HUES64 (cell line): ENCODE data around the gene DIMT1.

Experiments
- H3K27ac ChIP-seq: 2 replicates; pipeline ENCODE4 v1.7.0; 2013; ENCODE audit warnings: low read depth, low read length, inconsistent platforms
- H3K27me3 ChIP-seq: 2 replicates; pipeline ENCODE4 v1.6.1; 2013; ENCODE audit warnings: mild to moderate bottlenecking, low read length; ENCODE audit not compliant: insufficient read depth
- H3K36me3 ChIP-seq: 2 replicates; pipeline ENCODE4 v1.6.1; 2013; ENCODE audit warnings: mild to moderate bottlenecking, low read length; ENCODE audit not compliant: insufficient read depth
- H3K4me1 ChIP-seq: 2 replicates; pipeline ENCODE4 v1.6.1; 2013; ENCODE audit warnings: mild to moderate bottlenecking, low read length, moderate library complexity; ENCODE audit not compliant: insufficient read depth
- H3K4me3 ChIP-seq: 2 replicates; pipeline ENCODE4 v1.5.1; 2013; ENCODE audit warnings: mild to moderate bottlenecking, low read length, moderate library complexity
- H3K9ac ChIP-seq: 2 replicates; pipeline ENCODE4 v1.6.1; 2013; ENCODE audit warnings: mild to moderate bottlenecking, low read depth, low read length
- H3K9me3 ChIP-seq: 2 replicates; pipeline ENCODE4 v1.6.1; 2013; ENCODE audit warnings: low read depth, low read length; ENCODE audit not compliant: insufficient read depth
- WGBS: fragments of 150-250, 120-280 bp; methylation state at CpG from one replicate; pipeline ENCODE4 v1.1.7; 2013; ENCODE audit warnings: missing lambda C conversion rate; 5-methylcytosine and 5-hydroxymethylcytosine counted together

DIMT1 gene

DNA sequence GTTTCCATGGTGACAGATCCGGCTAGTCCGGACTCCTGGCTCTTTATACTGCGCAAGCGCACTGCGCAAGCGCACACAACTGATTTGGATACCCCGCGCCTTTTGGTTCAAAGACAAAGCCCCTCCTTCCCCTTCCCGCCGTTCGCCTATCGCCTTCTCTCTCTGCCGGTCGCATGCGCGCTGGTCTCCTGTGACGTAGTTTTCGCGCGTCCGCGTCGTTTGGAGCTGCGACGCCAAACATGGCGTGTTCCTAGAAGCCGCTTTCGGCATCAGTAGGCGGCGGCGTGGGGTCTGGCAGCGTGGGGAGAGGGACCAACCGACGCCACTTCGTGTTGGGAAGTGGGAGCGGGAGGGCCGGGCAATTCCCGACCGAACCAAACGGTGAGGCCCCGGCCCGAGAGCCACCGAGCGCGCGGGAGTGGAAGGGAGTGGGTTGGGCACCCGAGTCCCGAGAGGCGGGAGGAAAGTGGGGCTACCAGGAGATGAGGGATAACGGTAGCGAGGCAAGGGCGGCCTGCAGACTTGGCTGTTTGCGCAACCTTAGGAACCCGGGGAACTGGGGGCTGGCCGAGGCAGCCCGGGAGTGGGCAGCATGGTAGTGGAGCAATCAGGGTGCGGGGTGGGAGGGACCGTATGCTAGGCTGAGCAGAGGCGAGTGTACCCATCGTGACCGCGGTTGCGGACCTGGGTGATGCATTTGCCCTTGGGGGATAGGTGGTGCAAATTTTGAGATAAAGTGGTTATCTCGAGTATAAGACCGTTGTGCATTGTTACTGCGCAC lies 9.0 kb upstream of the DIMT1 start, which contains the start of gene IPO11:
Gene IPO11, plus strand, starts transcription at position 215 of the 781 bp plus-strand sequence. CDS start 24,517 bp downstream, outside the sequence.
- under 1% methylated on average over 66 of the region's 66 CpGs for WGBS

DNA sequence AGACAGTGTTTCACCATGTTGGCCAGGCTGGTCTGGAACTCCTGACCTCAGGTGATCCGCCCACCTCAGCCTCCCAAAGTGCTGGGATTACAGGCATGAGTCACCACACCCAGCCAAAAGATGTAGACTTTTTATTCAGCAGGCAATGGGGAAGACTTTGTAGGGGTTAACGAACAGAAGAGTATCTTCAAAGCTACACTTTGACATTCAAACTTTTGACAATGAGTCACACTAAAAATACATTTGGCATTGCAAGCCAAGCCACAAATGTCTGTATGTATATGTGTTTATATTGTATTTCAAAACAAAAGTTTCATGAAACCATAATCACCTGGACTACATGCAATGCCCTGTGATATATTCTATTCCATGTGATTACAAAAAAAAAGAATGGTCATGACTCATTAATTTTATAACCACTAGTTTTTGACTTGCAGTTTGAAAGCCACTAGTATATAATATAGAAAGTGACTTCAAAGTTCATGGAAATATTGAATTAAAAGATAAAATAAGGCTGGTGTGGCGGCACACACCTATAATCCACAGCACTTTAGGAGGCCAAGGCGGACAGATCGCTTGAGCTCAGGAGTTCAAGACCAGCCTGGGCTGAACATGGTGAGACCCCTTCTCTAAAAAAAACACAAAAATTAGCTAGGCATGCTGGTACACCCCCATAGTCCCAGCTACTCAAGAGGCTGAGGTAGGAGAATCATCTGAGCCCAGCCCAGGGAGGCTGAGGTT lies 8.3 kb downstream of the DIMT1 start:
- 90% methylated on average over 5 of the region's 5 CpGs for WGBS
- H3K27ac ChIP-seq: no peak overlapping the region

More for the DNA sequence above, 9.0 kb upstream of the DIMT1 start, which contains the start of gene IPO11:
- Histone ChIP-seq H3K4me3 (peak within 1 kb of the TSS; percentile 100), H3K4me1 (peaks cover 7% of the 10 kb centered on the region), H3K9me3 (no peaks in the 10 kb centered on the region), H3K27me3 (no peaks in the 10 kb centered on the region), H3K27ac (peak within 1 kb of the TSS; percentile 40), H3K36me3 (no peaks in the 10 kb centered on the region; the same call in 1 of the 2 replicates), H3K9ac (peak within 1 kb of the TSS; percentile 92)

DNA sequence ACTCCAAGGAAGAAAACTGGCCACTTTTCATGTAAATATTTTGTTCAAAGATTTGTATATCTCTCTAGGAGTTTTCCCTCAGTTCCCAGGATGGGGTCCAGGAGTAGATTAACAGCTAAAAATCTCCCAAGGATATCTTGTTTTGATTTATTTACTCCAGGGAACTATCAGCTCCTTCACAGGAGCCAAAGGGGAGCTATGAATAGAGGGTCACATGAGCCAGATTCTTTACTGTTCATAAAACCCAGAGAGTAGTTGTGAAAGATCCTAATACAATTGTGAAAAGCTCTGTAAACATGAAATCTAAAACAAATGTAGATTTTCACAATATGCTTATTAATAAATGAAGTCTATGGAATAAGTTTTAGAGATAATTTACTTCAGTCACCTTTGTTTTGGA lies 16.9 kb downstream of the DIMT1 start:
- Histone ChIP-seq H3K27me3 (no peaks in the 10 kb centered on the region), H3K27ac (no peak overlapping the region), H3K4me1 (no peaks in the 10 kb centered on the region), H3K4me3 (no peak overlapping the region), H3K36me3 (peaks cover 93% of the 10 kb centered on the region), H3K9ac (no peak overlapping the region), H3K9me3 (no peaks in the 10 kb centered on the region)

More for the DNA sequence above, 8.3 kb downstream of the DIMT1 start:
- Histone ChIP-seq H3K27me3 (no peaks in the 10 kb centered on the region), H3K9ac (no peak overlapping the region), H3K36me3 (peaks cover 77% of the 10 kb centered on the region), H3K9me3 (no peaks in the 10 kb centered on the region), H3K4me3 (no peak overlapping the region), H3K4me1 (no peaks in the 10 kb centered on the region)

DNA sequence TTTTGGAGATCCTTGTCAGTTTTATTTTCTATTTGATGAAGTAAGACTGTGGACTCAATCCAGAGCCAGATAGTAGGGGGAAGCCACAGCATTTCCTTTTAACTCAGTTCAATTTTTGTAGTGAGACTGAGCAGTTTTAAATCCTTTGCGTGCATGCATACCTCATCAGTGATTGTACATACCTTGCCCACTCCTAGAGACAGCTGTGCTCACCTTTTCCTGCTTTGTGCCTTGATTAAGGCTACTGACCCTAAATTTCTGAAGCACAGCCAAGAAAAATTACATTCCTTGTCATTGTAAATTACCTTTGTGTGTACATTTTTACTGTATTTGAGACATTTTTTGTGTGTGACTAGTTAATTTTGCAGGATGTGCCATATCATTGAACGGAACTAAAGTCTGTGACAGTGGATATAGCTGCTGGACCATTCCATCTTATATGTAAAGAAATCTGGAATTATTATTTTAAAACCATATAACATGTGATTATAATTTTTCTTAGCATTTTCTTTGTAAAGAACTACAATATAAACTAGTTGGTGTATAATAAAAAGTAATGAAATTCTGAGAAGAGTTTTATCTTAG lies 17.8 kb downstream of the DIMT1 start:
- Histone ChIP-seq H3K4me3 (no peak overlapping the region), H3K4me1 (no peaks in the 10 kb centered on the region), H3K9ac (no peak overlapping the region), H3K36me3 (peaks cover 93% of the 10 kb centered on the region), H3K27ac (no peak overlapping the region), H3K27me3 (no peaks in the 10 kb centered on the region), H3K9me3 (no peaks in the 10 kb centered on the region)
- 87% methylated on average over 2 of the region's 2 CpGs for WGBS

DNA sequence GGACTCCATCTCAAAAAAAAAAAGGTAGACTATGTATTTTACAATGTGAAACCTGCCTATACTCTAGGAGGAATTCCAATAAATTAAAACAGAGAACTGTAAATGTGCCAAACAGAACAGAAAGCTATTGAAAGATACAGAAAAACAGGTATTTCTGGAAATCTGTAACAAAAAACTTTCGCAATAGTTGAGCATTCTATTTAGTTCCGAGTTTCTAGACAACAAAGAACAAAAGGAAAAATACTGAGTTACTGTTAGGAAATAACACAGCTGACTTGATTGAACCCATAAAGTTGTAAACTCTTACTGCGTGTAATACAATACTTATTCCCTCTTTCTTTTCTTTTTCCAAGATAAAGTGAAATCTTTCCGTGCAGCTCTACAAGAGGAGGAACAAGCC lies 18.6 kb downstream of the DIMT1 start:
- Histone ChIP-seq H3K9me3 (no peaks in the 10 kb centered on the region), H3K4me1 (no peaks in the 10 kb centered on the region), H3K36me3 (peaks cover 93% of the 10 kb centered on the region), H3K27me3 (no peaks in the 10 kb centered on the region), H3K27ac (no peak overlapping the region), H3K9ac (no peak overlapping the region), H3K4me3 (no peak overlapping the region)
- WGBS: 95% methylated on average over 4 of the region's 4 CpGs

DNA sequence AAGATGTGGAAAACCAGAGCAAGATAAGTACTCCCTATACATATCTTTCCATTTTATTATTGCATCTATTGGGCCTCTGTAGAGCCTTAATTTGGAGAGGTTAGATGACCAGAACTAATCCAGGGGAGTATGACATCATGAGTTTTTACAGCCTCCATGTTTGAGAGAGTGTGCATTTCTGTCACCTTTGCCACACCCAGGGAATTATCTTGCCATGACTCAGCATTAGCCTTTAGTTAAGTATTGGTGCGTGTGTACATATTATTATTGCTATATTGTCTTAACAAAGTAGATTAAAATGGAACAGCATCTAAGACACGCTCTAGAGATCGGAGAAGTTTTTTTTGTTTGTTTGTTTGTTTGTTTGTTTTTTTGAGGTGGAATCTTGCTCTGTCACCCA lies 27.6 kb downstream of the DIMT1 start:
- Histone ChIP-seq H3K27me3 (no peaks in the 10 kb centered on the region), H3K4me1 (no peaks in the 10 kb centered on the region), H3K9me3 (no peaks in the 10 kb centered on the region), H3K9ac (no peak overlapping the region), H3K36me3 (peaks cover 95% of the 10 kb centered on the region), H3K27ac (no peak overlapping the region), H3K4me3 (no peak overlapping the region)
- 99% methylated on average over 2 of the region's 3 CpGs for WGBS

DNA sequence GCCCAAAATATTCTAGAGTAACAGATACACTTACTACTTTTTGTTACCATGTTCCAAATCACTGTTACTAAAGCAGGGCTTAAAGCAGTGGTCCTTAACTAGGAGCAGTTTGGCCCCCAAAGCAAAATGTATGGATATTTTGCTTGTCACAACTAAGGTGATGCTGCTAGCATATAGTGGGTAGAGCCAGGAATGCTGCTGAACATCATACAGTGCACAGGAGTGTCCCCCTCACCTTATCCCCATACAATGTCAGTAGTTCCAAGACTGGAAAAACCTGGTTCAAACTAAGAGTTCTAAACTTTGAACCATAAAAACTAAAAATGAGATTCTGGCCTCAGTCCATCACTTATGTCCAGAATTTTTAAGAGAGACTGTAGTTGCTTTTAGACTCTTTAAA lies 28.1 kb downstream of the DIMT1 start:
- no peak overlapping the region for H3K27ac ChIP-seq
- no peak overlapping the region for H3K4me3 ChIP-seq
- H3K27me3 ChIP-seq: no peaks in the 10 kb centered on the region
- H3K9me3 ChIP-seq: no peaks in the 10 kb centered on the region
- H3K4me1 ChIP-seq: no peaks in the 10 kb centered on the region
- no peak overlapping the region for H3K9ac ChIP-seq
- H3K36me3 ChIP-seq: peaks cover 94% of the 10 kb centered on the region

DNA sequence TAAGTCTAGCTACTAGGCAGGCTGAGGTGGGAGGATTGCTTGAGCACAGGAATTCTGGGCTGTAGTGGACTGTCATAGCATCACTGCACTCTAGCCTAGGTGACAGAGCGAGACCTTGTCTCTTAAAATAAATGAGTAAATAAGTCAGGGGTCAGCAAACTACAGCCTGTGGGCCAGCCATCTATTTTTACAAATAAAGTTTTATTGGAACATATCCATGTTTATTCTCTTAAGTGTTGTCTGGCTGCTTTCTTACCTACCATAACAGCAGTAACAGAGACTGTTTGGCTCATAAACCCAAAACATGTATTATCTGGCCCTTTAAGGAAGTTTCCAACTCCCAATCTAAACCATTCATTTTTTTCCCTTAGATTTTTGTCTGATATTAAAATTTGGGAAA lies 29.6 kb downstream of the DIMT1 start:
- H3K9ac ChIP-seq: no peak overlapping the region
- H3K9me3 ChIP-seq: no peaks in the 10 kb centered on the region
- no peaks in the 10 kb centered on the region for H3K27me3 ChIP-seq
- H3K4me1 ChIP-seq: no peaks in the 10 kb centered on the region
- WGBS: 100% methylated on average over 1 of the region's 1 CpG
- H3K27ac ChIP-seq: no peak overlapping the region
- peaks cover 91% of the 10 kb centered on the region for H3K36me3 ChIP-seq
- H3K4me3 ChIP-seq: no peak overlapping the region

DNA sequence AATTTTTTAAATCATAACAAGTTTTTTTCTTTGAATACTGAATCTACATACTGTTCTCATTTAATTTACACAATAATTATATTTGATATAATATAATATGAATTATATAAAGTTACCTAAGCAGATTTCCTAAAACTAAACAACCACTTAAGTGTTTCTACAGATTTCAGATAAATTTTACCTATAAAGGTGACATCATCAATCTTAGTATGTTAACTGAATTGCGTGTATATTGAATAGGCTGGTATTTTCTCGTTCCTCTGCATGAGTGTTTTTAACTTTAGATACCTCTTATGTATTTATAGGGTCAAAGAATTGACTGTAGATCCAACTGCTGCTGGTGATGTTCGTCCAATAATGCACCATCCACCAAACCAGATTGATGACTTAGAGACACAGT lies 30.3 kb downstream of the DIMT1 start:
- WGBS: 100% methylated on average over 1 of the region's 3 CpGs
- no peaks in the 10 kb centered on the region for H3K9me3 ChIP-seq
- no peak overlapping the region for H3K9ac ChIP-seq
- no peak overlapping the region for H3K4me3 ChIP-seq
- no peaks in the 10 kb centered on the region for H3K27me3 ChIP-seq
- H3K4me1 ChIP-seq: no peaks in the 10 kb centered on the region
- H3K27ac ChIP-seq: no peak overlapping the region
- peaks cover 91% of the 10 kb centered on the region for H3K36me3 ChIP-seq

DNA sequence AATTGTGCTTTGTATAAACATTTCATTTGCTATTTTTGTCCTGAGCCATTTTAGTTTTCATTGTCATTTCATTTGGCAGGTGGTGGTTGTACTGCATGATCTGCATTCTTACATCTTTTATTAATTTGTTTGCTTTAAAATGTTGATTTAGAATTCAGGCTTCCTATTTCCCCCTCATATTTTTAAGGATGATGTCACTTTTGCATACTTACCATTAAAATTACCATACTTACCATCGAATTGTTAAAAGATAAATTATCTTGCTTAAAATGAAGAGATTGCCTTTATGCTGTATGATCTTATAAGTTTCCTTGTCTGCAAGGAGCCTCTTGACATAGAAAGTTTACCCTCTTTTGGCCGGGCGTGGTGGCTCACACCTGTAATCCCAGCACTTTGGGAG lies 31.1 kb downstream of the DIMT1 start:
- no peak overlapping the region for H3K9ac ChIP-seq
- H3K9me3 ChIP-seq: no peaks in the 10 kb centered on the region
- no peak overlapping the region for H3K27ac ChIP-seq
- H3K36me3 ChIP-seq: peaks cover 91% of the 10 kb centered on the region
- 96% methylated on average over 3 of the region's 3 CpGs for WGBS
- H3K27me3 ChIP-seq: no peaks in the 10 kb centered on the region
- H3K4me3 ChIP-seq: no peak overlapping the region
- no peaks in the 10 kb centered on the region for H3K4me1 ChIP-seq

DNA sequence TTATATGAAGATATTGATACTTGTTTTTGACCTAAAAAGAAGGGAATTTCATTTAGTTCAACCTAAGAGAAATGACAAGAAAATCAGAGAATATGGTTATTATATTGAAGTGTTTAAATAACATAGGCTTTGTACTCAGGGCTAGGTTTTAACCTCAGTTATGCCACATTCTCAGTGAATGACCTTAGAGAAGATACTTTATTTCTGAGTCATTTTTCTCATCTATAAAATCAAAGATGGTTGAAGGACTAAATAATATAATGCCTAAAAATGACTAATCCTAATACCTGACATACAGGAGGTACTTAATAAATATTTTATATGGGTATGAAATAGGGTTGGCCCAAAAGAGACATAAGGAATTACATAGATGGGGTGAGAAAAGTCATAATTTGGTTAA lies 32.3 kb downstream of the DIMT1 start:
- Histone ChIP-seq H3K4me1 (no peaks in the 10 kb centered on the region), H3K36me3 (peaks cover 89% of the 10 kb centered on the region), H3K27me3 (no peaks in the 10 kb centered on the region), H3K9ac (no peak overlapping the region), H3K9me3 (no peaks in the 10 kb centered on the region), H3K4me3 (no peak overlapping the region), H3K27ac (no peak overlapping the region)
